ENCODE measurements around the gene SYNDIG1.

The SYNDIG1 gene

GRCh38 chr20:24473435-24474223 is 4.2 kb downstream of the SYNDIG1 start:
- no peak for DNase-seq

GRCh38 chr20:24477831-24478547 is 8.6 kb downstream of the SYNDIG1 start:
- DNase-seq = peak; percentile 14

DNA sequence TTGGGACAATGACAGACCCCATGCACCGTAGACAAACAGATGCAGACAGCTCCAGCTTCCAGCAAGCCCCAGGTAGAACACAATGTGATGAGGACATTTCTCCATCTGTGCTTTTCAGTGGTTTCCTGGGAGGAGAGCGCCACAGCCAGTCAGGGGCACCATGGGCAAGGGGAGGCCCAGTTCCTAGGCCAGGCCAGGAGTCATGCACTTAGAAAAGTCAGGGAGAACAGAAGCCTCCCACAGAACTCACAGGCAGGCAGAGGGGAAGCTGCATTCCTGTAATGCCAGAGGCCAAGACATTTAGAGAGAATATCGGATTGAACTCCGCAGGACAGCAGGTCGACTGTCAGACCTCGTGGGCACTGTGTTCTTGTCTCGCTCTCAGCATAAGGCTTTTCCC is 9.2 kb downstream of the SYNDIG1 start:
- DNase-seq = no peak

DNA sequence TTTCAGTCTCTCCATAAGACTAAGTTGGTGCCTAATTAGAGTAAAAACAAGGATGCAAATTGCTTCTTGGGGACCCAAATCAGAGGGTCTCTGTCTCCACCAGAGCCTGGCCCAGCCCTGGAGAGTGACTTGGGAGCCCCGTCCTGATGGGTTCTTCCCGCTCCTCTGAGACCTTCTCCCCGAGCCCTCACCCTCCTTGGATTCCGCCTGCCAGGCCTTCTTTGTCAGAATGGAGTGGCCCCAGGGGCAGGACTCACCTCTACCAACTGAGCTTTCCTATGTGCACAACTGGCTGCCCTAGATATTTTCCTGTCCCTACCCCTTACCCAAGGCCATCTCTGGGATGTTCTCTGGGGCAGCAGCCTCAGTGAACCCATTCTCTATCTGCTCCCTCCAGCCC is 9.7 kb downstream of the SYNDIG1 start:
- DNase-seq = no peak

DNA sequence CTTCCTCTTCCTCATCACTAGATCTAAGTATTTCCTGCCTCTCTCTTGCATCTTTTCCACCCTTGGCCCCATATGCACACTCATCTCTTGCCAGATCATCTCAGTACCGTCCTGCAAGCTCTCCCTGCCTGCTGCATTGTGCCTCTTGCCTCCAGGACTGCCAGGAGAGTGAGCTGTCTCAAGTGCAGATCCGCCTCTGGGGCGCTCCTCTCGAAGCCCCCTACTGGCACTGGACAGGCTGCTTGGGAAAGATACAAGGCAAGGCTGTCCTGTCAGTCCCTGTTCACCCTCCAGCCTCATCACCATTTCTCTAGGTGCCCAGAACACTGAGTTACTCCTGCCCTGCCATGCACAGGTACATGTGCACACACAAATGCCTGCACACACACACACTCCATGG is 10.2 kb downstream of the SYNDIG1 start:
- DNase-seq = no peak

- DNase-seq = no peak
Measured at GRCh38 chr20:24480509-24480908, 11.1 kb downstream of the SYNDIG1 start.

- no peak for DNase-seq
Measured at GRCh38 chr20:24481173-24481572, 11.7 kb downstream of the SYNDIG1 start.

DNA sequence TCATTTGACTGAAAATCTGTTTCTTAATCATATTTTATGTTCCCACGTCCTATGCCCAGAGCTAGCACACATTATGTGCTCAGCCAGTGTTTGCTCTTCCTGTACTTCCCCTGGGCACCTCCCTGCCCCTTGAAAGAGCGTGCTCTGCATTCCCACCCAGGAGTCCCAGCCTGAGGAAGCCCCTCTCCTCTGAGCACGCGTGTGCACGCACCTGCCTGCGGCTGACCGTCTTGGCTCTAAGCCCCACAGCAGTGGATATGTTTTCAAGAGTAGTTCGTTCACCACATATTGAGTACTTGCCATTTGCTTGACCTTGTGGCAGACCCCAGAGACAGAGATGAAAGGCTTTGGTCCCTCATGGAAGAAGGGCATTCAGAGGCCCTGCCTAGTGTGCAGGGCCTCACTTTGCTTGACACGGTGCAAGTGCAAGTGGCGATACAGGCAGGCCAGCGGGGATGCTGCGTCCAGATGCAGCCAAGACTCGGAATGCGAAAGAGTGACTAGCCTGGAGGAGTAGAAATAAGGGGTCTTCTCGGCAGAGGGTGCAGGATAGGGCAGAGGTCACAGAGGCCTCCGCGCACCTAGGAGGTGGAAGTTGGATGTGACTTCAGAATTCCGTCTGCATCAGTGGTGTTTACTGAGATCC is 14.1 kb downstream of the SYNDIG1 start:
- DNase-seq = no peak

GRCh38 chr20:24484081-24484450 is 14.6 kb downstream of the SYNDIG1 start:
- no peak for DNase-seq

- DNase-seq = no peak
Measured at GRCh38 chr20:24485981-24486380, 16.6 kb downstream of the SYNDIG1 start.

DNA sequence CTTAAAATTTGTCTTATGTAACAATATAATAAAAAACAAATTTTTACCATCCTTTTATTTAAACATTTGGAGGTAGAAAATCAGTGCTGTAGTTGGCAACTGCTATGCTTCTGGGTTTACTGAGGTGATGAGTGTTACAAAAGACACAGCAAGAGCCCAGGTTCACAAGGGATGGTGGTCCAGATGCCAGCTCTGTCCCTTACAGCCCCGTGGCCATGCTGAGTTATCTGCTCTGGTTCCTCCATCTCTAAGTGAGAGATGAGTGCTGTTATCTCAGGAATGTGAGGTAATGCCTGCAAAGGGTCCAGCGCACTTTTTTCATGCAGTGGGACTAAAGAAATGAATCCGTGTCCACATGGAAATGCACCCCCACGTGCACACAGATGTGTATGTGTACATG is 17.8 kb downstream of the SYNDIG1 start:
- no peak for DNase-seq

- no peak for DNase-seq
Measured at GRCh38 chr20:24487648-24488047, 18.2 kb downstream of the SYNDIG1 start.

DNA sequence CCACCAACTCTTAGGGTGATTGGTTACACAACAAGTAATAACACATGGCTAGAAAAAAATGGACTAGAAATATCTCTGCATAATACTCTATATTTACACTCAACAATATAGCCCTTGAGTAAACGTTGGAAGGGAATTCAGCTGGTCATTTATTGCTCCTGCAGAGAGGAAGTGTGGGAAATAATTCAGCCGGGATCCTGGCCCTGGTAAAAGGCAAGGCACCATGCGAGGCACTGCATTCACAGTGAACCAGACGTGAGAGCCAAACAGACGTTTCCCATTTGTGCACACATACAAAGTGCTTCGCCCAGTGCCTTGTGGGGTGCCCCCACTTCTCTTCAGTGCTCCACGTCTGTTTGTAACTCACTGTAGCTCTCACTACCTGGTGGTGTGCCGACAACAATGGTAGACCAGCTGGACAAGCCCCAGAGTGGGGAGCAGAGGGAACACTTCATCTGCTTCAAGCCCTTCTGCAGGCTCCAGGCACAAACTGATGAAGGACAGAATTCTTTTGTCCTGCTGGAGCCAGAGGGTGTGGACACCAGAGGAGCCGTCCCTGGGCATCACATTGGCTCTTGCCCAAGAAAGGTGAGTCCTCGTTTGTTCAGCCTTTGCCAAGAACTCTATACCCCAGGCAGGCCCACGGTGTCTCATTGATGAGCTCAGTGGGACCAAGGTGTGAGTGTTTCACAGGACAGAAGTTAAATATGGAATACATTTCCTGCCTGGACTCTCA is 18.8 kb downstream of the SYNDIG1 start:
- no peak for DNase-seq

GRCh38 chr20:24488800-24489175 is 19.4 kb downstream of the SYNDIG1 start:
- DNase-seq = no peak

- no peak for DNase-seq
Measured at GRCh38 chr20:24489193-24489592, 19.8 kb downstream of the SYNDIG1 start.

DNA sequence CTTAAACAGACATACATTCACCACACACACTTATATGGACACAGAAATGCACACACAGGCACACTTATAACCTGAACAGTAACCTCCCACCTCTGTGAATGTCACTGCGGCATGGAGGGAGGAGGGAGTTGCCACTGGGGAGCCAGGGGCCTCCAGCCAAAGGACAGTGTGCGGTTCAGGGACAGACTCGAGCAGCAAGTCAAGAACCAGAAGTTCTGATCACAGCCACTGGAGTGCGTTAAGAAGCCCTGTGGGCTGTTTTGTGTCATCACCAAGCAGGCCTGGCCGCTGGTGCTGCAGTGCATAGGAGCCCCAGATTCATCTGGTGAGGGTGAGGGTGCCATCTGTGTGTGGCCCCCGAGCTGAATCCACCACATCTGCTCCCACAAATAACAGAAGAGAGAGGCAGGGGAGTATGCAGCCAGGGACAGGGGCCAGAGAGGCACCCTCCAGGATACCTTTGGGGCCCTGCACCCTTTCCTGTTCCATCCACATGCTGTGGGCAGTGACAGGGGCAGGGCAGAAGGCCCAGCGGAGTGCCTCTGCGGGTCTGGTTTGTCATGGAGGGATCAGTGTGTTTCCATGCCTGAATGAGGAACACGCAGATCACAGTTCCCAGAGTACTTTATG is 20.3 kb downstream of the SYNDIG1 start:
- no peak for DNase-seq

DNA sequence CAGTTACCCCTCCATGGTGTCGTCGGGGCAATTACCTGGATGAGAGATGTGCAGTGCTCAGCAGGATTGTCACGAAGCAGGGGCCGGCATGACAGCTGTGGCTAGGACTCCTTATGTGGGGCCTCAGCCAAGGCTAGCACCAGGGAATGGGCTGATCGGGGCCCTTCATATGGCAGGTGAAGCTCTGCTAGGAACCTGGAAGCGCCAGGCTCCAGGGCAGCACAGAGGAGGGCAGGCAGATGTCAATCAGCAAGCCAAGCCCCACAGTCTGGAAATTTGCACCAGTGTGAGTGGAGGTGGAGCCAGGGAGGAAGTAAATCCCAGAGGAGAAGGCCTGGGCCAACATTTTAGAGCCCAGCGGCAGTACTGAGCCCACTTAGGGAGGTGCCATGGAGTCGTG is 21.2 kb downstream of the SYNDIG1 start:
- DNase-seq = no peak

DNA sequence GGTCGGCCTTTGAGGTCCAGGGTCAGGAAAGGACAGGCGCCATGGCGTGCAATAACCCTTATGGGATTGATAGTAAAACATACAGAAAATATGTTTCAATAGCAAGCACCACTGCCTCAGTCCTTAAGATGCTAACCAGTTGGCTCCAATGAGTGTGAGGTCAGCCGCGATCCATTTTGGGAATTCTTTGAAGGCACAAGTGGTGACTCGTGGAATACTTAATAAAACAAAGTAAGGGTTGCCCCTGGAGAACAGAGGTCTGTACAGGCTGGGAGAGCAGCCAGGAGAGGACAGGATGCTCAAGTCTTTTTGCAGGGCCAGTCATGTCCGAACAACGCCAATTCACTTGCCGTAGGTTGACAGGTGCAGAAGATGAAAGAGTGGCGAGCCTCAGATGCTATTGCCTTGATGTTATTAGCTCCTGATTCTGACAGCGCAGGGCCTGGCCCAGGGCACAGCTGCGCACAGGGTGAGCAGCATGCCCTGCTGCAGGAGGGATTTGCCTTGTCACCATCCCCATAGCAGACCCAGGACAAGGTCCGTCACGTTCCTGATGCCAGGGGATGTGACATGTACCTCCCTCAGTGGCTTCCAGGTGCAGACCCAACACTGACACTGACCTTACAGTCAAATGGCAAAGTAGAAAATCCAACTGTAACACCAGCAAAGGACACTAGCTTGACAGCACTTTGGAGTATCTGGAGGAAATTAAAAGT is 21.8 kb downstream of the SYNDIG1 start:
- no peak for DNase-seq

GRCh38 chr20:24492031-24492607 is 22.7 kb downstream of the SYNDIG1 start:
- no peak for DNase-seq

DNA sequence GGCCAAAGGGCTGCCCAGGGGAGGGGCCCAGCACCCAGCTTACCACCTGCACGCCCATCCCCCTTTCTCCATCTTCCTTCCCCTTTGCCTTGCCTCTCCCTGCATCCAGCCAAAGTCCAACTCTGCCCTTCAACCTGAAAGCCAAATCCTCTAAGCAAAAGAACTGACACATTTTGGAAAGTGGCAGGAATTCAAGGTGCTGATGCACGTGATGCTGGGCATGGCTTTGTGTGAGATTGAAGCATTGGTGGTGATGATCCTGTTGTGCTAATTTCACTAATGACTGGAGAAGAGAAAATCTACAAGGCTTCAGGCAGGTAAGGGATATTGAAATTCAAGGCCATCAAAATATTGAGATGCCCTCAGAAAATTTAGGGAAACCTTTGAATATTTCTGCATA is 23.3 kb downstream of the SYNDIG1 start:
- DNase-seq = no peak

DNA sequence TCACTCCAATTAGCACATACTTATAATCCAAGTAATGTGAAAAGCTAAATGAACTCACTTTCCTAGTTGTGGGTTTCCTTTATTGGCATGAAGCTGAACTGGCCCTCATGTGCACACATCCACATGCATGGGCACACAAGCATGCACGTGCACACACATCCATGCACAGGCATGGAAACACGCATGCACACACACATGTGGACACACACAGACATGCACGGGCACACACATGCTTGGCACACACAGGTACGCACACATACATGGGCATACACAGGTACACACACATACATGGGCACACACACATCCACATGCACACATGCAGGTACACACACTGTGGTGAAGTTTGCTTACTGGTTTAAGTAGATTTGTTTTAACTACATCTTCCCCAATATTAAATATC is 23.8 kb downstream of the SYNDIG1 start:
- no peak for DNase-seq
